Kidney capillary endothelial cell (primary cell): ENCODE data around the gene NPIPB2.
A peak's percentile ranks its signal among the peaks of the same experiment; 100 is the strongest.

Experiments
- DNase-seq: peaks from one replicate; pipeline ENCODE4 v3.0.0-alpha.2; 2018; ENCODE audit warnings: low spot score

The NPIPB2 gene

DNA sequence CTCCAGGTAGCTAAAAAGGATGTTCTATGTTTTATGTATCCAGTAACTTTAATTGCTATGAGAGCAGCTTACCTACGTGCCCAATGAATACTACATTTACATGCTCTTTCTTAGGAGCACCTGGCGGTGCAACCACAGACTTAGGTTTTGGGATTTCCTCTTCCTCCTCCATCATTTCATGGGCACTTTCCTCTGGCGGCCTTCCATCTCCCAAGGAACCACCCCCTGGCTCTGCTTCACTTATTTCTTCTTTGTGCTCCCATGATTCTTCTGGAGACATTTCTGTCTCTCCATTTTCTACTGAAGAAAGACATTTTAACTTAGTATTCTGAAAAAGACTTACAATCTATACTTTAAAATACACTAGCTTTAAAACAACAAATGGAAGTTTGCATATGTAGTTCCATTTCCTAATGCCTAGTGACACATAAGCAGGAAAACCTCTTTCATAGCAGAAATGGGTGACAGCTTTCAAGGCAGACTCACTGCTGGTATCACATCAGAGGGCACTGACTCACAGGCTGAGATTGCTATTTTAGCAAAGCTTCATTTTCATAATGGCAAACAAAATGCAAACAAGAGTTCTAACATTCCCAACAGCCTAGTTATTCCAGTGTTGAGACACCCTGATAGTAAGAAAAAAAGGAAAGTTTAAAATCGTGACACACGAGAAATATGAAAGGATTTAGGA is 45.2 kb downstream of the NPIPB2 start:
- peak; percentile 81 for DNase-seq

DNA sequence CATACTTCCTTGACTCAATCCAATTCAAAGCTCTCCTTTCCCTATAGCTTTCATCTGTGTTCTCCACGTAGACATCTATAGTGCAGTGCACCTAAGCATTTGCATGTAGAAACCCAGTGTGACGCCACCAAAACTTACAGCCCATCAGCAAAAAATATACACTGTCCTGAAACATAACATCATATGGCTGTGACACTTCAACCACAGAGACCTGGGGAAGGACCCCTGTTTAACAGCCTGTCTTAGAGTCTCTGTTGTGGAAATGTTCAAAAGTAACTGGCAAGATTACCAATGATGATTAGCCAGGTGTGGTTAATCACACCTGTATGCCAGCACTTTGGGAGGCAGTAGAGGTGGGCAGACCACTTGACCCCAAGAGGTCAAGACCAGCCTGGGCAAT is 48.3 kb downstream of the NPIPB2 start:
- no peak for DNase-seq

DNA sequence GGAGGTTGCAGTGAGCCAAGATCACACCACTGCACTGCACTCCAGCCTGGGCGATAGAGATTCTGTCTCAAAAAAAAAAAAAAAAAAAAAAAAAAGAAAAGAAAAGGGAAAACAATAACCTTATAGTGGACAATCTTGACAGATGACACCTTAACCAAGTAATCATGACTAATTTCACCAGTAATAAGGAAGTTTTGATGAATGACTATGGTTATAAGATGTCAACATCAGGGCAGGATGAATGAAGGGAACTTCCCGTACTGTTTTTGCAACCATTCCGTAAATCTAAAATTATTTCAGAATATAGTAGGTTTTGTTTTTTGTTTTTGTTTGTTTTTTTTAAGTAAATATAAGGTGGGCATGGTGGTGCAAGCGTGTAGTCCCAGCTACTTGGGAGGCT is 49.1 kb downstream of the NPIPB2 start:
- DNase-seq = no peak

DNA sequence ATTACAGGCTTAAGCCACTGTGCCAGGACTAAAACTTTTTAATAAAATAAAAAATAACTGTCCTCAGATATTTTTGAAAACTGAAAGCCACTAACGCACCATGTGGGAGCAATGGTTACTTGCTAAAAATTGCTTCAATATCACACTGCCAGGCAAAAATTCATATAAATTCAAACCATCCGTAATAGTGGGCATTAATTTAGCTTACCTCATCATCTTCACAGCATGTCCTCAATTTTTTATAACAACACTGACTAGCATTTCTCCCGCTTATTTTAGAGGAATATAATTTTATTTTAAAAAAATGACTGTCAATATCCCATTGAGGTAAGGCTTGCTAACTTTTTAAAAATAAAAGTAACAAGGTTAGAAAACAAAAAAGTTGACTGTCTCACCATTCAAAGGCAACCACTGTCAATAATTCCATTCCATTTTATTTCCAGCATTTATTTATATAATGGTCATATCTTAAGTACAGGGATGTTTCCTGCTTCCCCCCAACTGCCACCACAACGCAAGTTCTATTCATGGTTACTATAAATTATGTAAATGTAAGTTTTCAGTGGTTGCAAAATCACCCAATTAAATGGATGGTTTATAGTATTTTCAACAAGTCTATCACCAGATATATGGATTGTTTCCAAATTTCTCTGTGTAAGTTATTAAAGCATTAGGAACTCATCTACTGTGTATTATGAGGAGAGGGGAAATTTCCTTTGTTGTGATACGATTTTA is 51.4 kb downstream of the NPIPB2 start:
- DNase-seq = no peak

DNA sequence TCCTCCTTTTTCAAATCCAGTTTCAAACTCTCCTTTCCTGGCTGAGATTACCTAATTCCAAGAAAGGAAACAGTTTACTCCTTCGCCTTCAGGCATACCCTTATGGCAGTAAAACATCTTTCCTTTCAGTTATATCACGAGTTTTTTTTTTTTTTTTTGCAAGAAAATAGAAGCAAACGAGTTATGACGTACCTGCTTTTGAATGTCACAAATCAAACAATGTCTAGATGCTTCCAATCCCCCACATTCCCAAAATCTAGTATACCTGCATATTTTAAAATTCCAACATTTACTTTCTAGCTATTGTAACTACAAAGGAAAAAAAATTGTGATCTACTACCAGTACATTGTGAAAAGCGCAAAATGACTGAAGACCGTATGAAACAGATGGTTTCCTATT is 55.0 kb downstream of the NPIPB2 start:
- DNase-seq = no peak

DNA sequence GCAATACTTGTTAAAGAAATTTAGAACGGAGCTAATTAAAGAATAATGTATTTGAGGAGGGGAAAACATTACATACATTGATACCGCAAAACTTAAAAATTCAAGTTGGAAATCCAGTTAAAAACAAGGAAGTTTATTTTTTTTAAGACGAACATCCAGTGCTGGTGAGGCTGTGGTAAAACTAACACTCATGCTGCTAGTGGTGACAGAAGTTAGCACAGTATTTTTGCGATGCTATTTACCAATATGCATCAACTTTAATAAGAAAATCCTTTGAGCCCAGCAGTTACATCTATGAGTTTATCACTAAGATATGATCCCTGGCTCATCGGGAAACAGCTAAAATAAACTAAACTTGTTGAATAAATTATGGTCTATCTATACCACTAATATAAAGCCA is 57.8 kb downstream of the NPIPB2 start:
- no peak for DNase-seq

DNA sequence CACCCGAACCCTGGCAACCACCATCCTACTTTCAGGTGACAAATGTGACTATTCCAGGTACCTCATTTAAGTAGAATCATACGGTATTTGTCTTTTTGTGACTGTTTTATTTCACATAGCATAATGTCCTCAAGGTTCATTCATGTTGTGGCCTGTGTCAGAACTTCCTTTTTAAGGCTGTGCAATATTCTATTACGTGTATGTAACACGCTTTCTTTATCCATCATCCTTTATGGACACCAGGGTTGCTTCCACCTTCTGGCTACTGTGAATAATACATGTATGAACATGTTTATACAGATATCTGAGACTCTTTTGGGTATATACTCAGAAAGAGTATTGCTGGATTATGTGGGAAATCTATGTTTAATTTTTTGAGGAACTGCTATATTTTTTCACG is 61.8 kb downstream of the NPIPB2 start:
- DNase-seq = no peak

DNA sequence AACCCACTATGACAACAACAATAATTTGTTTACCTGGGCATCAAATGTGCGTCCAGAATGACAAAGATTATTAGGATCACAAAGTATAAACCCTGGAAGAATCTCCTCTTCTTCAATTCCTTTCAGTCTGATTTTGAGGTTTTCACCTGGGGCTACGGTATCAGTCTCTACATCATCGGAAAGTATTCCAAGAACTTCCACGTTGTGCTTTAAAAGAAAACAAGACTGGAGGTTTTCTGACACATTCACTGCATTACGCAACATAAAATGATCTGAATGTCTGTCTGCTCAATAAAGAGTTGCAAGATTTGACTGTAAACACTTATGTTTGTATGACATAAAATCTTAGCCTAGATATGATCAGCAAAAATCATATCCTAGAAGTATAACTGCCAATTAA is 64.5 kb downstream of the NPIPB2 start:
- DNase-seq = no peak
